Measurements from ENCODE around the gene CDH16.

GRCh38 chr16:66885491-66885890 lies 33.2 kb downstream of the CDH16 start:
- TF ChIP-seq POLR2A (IDR thresholded peaks at IDR 0.05; ENCODE audit: low read depth, low read length) (no peak), TAF1 (IDR thresholded peaks at IDR 0.05; ENCODE audit: low read depth, low read length) (no peak), POLR2AphosphoS5 (IDR thresholded peaks at IDR 0.05; ENCODE audit: low read depth, low read length) (no peak), SPI1 (IDR thresholded peaks at IDR 0.05; ENCODE audit: low read depth, low read length) (no peak)

All from GM12891 (cell line).